Astrocyte of the cerebellum (primary cell): ENCODE measurements around the gene DOCK6.

Experiments used
- DNase-seq: peaks from one replicate; pipeline ENCODE4 v3.0.0-alpha.2; 2011; ENCODE audit warnings: low read depth
- H3K4me3 ChIP-seq: 2 replicates; pipeline ENCODE4 v1.5.1; 2011; ENCODE audit warnings: mild to moderate bottlenecking, low read depth, low read length, moderate library complexity
- CTCF ChIP-seq: IDR thresholded peaks from 2 replicates; pipeline ENCODE4 v1.5.1; 2012; ENCODE audit warnings: low read length, low read depth, moderate library complexity, mild to moderate bottlenecking; ENCODE audit errors: missing control alignments
- in situ Hi-C: cut with HindIII; loops from 2 replicates; pipeline ENCODE4 v1.10.0; 2017; ENCODE audit warnings: low sequenced_read_pairs

The DOCK6 gene

GRCh38 chr19:11196406-11197287, 65.7 kb downstream of the DOCK6 start:
- in situ Hi-C loops = no loop called here
- peak overlapping the region; percentile 86 for H3K4me3 ChIP-seq
- DNase-seq = no peak
- no peak for TF ChIP-seq CTCF

GRCh38 chr19:11195681-11196080, 66.6 kb downstream of the DOCK6 start:
- no peak for DNase-seq
- peak overlapping the region; percentile 26 for H3K4me3 ChIP-seq
- TF ChIP-seq CTCF = no peak
- in situ Hi-C loops = no loop called here

GRCh38 chr19:11194656-11195558, 67.4 kb downstream of the DOCK6 start:
- in situ Hi-C loops = no loop called here
- DNase-seq = no peak
- peak overlapping the region; percentile 26 for H3K4me3 ChIP-seq
- TF ChIP-seq CTCF = no peak

GRCh38 chr19:11194173-11194572, 68.2 kb downstream of the DOCK6 start:
- in situ Hi-C loops = no loop called here
- TF ChIP-seq CTCF = no peak
- H3K4me3 ChIP-seq = no peak overlapping the region
- no peak for DNase-seq

- no peak for TF ChIP-seq CTCF
- H3K4me3 ChIP-seq = no peak overlapping the region
- DNase-seq = no peak
- in situ Hi-C loops = no loop called here
Observed at GRCh38 chr19:11192957-11193939, 69.1 kb downstream of the DOCK6 start.
